ENCODE data around the gene ZSWIM4.

Gene ZSWIM4

DNA sequence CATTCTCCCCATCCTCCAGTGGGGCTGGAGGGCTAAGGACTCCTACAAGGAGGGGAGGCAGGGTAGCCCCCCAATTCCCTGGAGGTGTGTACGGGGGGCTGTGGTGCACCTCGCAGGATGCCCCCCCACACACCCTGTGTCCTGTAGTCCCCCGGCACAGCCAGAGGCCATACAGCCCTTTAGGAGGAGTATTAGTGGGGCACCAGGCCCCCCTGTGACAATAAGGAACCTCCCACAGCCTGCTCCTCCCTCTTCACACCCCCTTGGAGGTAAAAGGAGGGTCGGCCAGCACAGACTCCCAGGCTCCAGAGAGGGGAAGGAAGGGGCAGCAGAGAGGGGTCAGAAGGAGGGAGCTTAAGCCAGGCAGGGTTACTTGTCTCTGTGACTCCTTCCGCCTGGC, 81.6 kb downstream of the ZSWIM4 start, which contains the start of gene NANOS3:
TSS of gene NANOS3 (plus strand) at position 301 of the 400 bp plus-strand sequence. CDS start 115 bp downstream, outside the sequence.
- H3K4me3 ChIP-seq (ENCODE audit: low read depth, low read length), result no peak within 1 kb of the TSS
- ChIA-PET POLR2A (no interaction called here), CTCF (interaction anchor here (1.0 to 13.2 kb wide), 6 partner anchors 93 to 260 kb away, joined by 5 to 184 read pairs (median 6); partner anchors contain the start of gene MISP3)
- DNase-seq (ENCODE audit: low read depth, low spot score), result no peak
- TF ChIP-seq, protein P1, sequence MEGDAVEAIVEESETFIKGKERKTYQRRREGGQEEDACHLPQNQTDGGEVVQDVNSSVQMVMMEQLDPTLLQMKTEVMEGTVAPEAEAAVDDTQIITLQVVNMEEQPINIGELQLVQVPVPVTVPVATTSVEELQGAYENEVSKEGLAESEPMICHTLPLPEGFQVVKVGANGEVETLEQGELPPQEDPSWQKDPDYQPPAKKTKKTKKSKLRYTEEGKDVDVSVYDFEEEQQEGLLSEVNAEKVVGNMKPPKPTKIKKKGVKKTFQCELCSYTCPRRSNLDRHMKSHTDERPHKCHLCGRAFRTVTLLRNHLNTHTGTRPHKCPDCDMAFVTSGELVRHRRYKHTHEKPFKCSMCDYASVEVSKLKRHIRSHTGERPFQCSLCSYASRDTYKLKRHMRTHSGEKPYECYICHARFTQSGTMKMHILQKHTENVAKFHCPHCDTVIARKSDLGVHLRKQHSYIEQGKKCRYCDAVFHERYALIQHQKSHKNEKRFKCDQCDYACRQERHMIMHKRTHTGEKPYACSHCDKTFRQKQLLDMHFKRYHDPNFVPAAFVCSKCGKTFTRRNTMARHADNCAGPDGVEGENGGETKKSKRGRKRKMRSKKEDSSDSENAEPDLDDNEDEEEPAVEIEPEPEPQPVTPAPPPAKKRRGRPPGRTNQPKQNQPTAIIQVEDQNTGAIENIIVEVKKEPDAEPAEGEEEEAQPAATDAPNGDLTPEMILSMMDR (IDR thresholded peaks at IDR 0.05; ENCODE audit: insufficient read depth, low read length, missing control alignments), result no peak

DNA sequence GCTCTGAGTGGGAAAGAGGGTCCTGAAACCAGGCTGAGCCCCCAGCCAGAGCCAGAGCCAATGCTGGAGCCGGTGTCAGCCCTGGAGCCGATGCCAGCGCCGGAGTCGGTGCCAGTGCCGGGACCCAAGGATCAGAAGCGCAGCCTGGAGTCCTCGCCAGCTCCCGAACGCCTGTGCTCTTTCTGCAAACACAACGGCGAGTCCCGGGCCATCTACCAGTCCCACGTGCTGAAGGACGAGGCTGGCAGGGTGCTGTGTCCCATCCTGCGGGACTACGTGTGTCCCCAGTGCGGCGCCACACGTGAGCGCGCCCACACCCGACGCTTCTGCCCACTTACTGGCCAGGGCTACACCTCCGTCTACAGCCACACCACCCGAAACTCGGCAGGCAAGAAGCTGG, 82.1 kb downstream of the ZSWIM4 start:
- ChIA-PET POLR2A (no interaction called here), CTCF (interaction anchor here (1.0 to 13.2 kb wide), 5 partner anchors 93 to 260 kb away, joined by 5 to 184 read pairs (median 6); partner anchors contain the start of gene MISP3)
- TF ChIP-seq, protein P1 (IDR thresholded peaks at IDR 0.05; ENCODE audit: insufficient read depth, low read length, missing control alignments), result no peak
- no peak overlapping the region for H3K4me3 ChIP-seq (ENCODE audit: low read depth, low read length)
- DNase-seq (ENCODE audit: low read depth, low spot score), result no peak

DNA sequence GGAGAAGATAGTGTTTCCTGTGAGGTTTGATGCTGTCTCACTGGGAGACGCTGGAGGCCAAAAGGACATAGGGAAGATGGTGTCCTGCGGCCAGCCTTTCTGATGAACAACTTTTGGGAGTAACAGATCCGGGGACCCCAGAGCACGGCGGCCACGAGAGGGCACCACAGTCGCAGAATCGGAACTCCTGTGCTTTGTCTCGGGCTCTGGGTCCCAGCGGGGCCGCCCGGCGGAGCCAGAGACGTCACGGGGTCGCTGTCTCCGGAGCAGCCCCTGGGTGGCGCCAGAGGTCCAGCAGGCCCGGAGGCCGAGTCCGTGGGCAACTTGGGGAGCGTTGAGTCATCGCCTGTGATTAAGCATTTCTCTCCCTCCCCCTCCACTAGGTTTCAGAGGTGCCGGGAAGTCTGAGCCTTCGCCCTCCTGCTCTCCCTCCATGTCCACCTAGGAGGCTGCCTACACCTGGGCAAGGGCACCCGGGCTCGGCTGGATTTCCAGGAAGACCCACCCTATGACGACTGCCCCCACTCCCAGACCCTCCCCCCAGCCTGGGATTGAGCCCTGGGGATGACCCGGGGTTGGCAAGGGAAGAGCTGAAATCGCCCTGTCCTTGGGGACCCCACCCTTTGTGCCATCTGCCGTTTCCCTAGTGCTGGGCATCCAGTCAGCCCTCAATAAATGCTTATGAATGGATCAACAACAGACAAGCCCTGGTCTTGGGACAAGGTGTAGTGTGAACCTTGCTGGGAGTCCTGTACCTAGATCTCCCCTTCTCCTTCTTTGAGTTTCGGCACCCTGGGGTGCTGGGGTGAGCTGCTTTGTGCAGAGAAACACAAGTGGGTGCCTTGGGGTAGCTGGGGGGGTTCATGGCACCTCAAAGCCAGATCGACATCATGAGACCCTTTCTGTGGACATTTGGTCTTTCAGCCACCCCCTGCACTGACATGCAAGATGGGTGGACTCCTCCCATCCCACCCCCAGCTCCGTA, 85.1 kb downstream of the ZSWIM4 start:
- TF ChIP-seq, protein P1 (IDR thresholded peaks at IDR 0.05; ENCODE audit: insufficient read depth, low read length, missing control alignments), result peak; percentile 95
- H3K4me3 ChIP-seq (ENCODE audit: low read depth, low read length), result peak overlapping the region; percentile 31
- ChIA-PET POLR2A (no interaction called here), CTCF (interaction anchor here (0.6 to 13.2 kb wide), 55 partner anchors 8 to 676 kb away, joined by 3 to 184 read pairs (median 4); partner anchors contain the start of genes ASF1B, C19orf67, DCAF15 and IL27RA)
- DNase-seq (ENCODE audit: low read depth, low spot score), result peak; percentile 51

DNA sequence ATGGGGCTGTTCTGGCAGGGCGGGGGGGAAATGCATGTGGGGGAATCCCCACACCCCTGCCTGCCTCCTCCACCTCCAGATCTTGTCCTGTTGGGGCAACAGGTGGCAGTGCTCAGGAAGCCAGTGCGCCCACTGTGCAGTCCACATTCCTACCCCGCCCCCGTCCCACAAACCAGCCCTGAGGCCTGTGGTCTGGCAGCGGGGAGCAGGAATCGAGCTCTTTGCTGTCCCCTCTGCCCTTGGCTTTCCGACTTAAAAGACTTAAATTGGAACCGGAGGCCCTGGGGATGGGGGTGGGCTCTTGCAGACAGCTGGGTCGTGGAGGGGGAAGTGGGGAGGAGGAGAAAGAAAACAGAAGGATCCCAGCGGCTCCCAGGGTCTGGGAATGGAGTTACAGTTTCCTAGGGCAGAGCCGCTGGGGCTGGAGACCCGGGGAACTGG, 86.0 kb downstream of the ZSWIM4 start:
- TF ChIP-seq, protein P1 (IDR thresholded peaks at IDR 0.05; ENCODE audit: insufficient read depth, low read length, missing control alignments), result no peak
- ChIA-PET CTCF (interaction anchor here (0.6 to 13.2 kb wide), 32 partner anchors 9 to 553 kb away, joined by 3 to 184 read pairs (median 4); partner anchors contain the start of genes ASF1B, C19orf67, IL27RA and MISP3), POLR2A (interaction anchor here (0.5 kb wide), 1 partner anchor 10 kb away, joined by 3 read pairs; no protein-coding TSS in a partner anchor)
- no peak overlapping the region for H3K4me3 ChIP-seq (ENCODE audit: low read depth, low read length)
- no peak for DNase-seq (ENCODE audit: low read depth, low spot score)
